Stimulated activated CD4-positive, alpha-beta T cell treated with anti-CD3 and anti-CD28 coated beads, Interleukin-2, amount 100 ng/mL, for 4 hours (primary cell): ENCODE measurements around the gene ANKRD34C.

Source experiments
- DNase-seq: peaks from one replicate; pipeline ENCODE4 v3.0.0-alpha.2; 2020; ENCODE audit warnings: low read depth

ANKRD34C gene

DNA sequence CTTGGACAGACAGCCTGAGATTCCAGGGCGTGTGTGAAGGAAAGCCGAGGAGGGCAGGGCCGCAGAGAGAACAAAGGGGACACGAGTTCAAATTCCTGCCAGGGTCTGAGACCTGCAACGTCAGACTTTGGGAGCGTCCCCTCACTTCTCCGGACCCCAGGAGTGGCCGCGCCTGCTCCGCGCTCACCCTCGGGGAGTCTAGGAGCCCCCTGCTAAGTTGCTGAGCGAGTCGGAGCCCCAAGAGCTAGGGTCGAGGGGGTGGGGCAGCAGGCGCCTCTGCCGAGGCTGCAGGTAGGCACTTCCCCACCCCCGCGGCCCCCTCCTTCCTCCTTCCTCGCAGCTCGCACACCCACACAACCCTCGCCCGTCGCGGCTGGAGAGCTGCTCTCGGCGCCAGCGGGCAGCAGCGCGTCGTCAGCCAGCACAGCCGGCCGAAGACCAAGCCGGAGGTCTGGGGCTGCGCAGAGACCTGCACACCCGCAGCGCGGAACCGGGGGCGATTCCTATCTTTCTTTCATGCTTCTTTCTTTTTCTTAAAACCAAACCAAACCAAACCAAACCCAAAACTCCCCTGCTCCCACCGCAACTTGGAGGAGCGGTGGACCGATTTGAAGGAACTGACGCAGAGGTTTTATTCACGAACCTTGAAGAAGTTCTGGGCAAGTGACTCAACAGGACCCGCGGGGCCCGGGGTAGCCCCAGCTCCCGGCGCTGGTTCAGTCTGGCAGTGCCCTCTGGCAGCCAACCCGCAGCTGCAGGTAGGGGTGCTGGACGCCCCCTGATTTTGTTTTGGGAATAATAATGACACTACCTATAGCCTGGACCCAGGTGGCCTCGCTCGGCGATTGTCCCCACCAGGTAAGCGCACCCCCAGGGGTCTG is at the start of gene ANKRD34C:
Gene ANKRD34C (plus strand): TSS at position 352 of the 881 bp plus-strand sequence. CDS start 10,563 bp downstream, outside the sequence.
- no peak for DNase-seq

DNA sequence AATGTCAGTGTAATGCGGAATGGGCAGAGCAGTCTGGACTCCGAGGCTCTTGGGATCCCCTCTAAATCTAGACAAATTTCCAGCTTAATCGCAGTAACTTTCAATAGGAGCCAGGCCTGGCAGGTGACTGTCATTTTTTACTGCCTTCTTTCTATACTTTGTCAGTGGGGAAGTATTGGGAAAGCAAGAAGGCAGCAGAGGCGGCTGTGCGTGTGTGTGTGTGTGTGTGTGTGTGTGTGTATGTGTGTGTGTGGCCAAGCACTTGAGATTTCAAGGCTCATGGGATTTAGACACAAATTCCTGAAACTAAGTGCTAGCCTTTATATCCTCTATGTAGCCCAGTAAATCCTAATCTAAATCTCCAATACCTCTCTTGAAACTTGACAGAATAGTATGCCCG is 49.3 kb upstream of the ANKRD34C start:
- no peak for DNase-seq

DNA sequence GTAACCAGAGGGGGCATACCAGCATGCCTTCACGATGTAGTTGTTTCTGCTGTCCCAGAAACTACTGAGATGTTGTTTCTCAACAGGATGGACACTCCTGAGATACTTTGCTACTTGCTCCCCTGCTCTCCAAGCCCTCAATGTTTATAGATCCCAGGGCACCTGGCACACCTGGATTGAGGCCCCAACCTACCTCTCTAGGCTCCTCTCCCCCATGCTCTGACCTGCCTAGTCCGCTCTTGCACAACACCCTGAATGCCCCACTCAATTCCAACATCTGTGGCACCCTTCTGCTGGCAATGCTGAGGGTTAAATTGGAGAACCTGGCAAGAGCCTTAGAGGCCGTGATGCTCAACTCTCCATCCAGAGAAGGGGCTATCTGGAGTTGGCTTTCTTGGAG is 42.5 kb upstream of the ANKRD34C start:
- DNase-seq, result no peak

DNA sequence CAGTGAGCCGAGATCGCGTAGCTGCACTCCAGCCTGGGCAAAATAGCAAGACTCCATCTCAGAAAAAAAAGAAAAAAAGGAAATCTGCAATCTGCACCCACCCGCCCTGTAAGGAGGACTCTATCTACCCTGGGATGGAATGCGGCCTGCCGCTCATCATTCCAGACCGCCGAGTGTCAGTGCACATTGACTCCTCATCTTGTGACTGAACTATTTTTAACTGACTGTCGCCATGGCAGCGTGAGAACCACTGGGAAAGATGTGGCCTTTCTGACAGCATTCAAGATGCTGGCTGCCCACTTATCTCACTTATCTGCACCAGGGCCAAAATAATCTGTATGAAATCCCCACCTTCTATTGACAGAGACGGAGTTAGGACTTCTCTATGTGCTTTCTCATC is 38.8 kb upstream of the ANKRD34C start:
- no peak for DNase-seq

DNA sequence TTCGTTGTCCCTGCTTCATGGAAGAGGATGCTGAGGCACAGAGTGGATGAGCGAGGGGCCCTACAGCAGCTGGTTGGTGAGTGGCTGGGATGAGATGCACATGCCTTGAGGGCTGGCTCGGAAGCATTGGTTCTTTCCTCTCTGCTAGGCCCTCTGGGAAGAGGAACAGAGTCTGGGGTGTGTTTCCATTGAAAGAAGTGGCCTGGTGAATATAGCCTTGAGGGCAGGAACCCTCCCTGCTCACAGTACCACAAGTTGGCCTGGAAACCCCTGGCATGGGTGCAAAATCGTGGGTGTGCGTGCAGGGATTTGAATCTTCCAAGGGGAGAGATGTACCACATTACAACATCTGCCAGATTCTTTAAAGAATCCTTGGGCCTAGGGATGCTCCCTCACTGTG is 37.6 kb upstream of the ANKRD34C start:
- DNase-seq, result no peak

DNA sequence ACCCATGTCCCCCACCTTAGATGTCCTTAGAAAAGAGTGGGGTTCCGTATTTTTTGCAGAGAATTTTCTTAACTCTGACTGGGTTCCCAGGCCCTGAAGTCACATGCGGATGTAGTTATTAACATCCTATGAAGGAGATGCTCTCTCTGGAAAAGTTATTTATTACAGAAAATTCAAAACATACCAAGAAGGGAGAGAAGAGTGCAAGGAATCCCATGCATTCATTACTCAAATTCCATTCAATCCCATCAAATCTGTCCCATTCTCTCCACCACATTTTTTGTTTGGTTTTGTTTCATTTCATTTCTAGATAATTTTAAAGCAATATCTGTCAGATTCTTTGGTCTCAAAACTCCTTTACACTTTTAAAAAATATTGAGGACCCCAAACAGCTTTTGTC is 34.3 kb upstream of the ANKRD34C start:
- DNase-seq, result no peak

DNA sequence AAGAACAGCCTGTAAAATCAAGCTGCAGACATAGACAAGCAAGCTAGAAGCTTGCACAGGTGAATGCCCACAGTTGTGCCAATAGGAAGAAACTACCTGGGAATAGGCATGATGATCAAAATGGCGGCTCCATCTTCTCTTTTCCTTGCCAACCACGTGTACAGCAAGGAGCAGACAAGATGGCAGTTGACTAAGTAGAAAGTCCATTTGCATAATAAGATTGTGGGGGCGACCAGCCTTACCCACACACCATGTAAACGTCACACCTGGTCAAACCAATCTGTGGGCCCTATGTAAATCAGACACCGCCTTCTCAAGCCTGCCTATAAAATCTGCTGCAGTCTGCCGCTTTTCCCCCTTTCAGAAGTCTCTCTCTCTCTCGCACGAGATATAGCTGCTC is 25.1 kb upstream of the ANKRD34C start:
- no peak for DNase-seq

DNA sequence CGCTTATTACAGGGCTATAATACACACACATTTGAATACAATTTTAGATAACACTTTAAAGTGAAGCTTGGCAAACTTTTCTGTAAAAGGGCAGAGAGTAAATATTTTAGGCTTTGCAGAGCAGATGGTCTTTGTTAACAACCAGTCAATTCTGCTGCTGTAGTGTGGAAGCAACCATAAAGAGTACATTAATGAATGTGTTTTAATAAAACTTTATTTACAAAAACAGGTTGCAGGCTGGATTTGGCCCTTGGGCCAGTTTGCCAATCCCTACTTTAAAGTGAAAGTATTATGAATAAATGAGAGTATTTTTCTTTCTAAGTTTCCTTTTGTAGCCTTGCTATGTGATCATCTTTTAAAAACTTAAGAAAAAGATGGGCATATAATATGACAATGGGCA is 20.7 kb upstream of the ANKRD34C start:
- no peak for DNase-seq

DNA sequence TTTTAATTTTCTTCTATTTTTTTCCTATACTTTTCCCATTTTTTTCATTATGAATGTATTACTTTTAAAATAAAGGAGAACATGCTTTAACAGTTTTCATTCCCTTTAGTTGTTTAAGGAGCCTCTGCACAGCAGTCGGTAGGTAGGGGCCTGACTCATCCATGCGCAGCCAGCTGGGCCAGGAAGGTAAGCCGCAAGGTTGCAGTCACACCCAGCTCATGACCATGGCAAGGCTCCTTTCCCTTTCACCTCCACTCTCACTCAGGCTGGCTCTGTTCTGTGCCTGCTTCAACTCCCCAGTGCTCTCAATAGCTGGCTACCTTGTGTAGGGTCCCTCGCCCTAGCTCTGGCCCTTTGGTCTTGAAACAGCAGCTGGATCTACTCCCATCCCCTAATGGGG is 17.4 kb upstream of the ANKRD34C start:
- no peak for DNase-seq

DNA sequence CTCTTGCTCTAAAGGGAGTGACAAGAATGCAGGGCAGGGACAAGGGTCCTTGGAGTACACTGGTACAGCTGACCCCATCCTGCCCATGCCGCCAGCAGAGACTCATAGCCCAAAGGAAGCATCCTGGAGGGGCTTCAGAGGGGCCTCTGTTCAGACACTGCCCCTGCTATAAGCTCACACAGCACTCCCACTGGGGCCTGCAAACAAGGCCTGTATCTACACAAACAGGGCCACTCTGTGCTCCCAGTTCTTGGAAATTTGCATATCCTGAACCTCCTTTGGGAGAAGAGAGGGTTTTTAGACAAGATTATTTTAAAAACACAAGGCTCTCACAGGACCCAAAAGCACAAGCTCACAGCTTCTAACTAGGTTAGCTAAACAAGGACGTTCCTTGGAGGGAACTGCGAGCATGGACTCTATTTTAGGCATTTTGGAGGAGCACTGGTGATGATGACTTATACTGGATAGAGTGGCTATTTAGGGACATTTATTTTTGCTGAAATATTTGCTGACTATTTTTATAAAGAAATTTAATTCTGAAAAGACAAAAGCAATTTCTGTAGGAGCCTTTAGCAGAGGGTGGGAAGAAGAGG is 16.4 kb upstream of the ANKRD34C start:
- DNase-seq, result no peak

DNA sequence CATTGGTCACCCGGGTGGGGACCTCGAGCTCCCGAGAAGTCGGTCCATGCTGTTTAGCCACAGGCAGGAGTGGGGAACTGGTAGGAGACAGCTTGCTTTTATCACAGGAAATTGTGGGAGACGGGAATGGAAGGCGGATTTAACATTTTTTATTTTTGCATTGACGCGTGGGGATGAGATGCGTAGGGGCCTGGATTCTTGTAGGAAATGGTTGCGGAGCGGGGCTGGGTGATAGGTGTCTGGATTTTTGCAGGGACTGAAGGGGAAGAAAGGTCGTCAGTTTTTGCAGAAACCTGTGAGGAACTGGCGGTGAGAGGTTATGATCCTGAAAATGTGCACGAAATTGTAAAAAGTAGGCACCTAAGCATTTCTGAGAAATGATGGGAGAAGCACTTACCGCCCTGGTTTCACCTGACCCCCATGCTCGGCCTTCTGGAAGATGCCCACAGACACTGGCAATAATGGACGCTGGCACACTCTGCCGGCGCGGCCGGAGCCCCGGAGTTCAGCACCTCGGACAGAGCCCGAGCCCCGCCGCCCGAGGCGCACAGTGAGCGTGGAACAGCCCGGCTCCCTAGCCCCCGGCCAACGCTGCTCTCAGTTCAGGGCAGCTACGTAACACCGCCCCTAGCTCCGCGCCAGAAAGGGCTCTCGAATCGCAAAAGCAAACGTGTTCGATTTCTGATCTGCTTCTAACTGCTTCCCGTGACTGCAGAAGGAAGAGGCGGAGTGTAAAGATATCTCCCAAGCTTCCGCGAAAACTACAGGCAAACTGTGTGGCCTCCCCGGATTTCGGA is 928 bp downstream of the ANKRD34C start:
- no peak for DNase-seq

DNA sequence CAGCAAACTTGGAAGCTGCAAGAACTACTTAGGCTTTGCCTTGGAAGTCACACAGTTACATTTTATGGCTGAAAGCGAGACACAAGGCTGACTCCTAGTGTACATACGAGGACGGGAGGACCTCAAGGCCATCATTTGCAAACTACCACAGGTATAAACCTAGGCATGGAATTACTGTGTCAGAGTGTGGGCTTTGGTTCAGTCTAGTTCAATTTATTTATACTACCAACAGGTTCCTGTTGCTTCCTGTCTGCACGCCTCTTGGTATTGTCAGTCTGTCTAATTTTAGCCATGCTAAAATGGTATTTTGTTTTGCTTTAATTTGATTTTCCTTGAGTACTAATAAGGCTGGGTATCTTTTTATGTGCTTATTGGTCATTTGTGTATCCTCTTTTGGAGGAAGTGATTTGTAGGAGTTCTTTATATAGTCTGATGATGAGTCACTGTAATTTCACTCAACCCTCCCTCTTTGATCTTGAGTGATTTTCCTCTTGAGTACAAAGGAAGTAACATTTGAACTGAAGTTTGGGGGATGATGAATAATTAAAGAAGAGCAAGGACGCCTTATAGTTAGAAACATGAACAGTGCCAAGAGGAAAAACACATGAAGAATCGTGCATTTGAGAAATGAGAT is 8.2 kb downstream of the ANKRD34C start:
- DNase-seq, result no peak

DNA sequence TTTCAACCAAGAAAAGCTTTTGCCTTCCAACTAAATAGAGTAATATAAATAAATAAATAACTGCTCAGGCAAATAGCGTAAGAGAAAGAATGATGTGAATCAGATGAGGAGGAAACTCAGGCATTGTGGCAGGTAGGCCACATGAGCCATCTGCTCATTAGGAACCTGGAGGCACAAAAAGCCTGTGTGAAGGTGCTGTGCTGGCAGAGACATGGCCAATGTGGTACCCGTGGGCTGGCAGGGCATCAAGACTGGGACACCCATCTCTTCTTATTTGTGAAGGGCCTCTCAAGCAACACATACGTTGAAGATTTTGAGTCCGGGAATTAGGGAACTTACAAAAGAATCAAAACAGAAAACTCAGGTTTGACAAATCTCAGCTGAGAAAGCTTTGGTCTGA is 9.5 kb downstream of the ANKRD34C start:
- no peak for DNase-seq

DNA sequence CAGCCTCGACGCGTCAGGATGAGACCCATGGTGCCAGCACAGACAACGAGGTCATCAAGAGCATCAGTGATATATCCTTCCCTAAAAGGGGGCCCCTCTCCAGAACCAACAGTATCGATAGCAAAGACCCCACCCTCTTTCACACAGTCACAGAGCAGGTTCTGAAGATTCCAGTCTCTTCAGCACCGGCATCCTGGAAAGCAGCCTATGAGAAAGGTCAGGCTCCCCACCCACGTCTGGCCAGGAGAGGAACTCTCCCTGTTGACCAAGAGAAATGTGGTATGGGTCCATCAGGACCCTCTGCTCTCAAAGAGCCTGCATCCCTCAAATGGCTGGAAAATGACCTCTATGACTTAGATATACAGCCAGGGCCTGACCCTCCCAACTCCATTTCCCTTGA is 11.6 kb downstream of the ANKRD34C start:
- no peak for DNase-seq

DNA sequence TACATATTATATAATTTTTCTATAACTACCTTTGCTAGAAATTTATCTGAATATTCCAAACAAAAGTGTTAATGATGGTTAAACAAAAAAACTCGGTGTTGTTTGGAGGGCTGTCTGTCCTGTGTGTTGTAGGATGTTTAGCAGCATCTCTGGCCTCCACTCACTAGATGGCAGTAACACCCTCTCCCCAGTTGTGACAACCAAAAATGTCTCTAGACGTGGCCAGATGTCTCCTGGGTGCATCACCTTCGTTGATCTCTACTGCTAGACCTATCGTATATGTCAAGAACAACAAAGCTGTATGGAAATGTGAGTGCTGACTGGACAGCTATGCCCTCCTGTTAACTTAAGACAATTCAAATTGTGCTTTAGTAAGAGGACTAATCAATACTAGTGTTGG is 14.1 kb downstream of the ANKRD34C start:
- DNase-seq, result no peak

DNA sequence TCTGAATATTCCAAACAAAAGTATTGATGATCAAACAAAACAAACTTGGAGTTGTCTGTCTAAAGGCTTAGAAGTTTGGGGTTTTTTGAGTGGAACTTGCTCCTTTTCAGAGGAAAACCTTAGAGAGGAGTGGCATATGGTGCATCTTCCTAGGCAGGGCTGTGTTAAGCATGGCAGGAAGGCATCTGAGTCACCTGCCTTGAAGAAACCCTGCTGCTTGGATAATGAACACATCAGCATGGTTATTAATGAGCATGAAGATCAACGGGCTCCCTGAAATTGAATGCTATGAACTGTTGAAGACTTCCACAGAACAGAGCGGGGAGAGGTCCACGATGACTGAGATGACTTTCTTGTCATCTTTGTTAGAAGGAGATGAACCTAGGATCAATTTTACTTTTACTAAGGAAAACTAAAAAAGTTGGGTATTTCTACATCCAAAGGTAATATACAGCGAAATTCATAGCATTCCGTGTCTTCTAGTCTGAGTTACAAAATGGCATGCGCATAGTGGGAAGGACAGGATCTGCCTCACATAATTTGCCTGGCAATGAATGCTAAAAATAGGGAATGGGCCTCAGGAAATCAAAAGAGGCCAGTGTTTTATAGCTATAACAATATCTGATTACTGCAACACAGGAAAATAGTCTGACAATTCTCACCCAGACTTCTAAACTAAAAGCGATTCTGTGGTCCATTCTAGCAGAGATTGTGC is 16.8 kb downstream of the ANKRD34C start:
- DNase-seq, result no peak

DNA sequence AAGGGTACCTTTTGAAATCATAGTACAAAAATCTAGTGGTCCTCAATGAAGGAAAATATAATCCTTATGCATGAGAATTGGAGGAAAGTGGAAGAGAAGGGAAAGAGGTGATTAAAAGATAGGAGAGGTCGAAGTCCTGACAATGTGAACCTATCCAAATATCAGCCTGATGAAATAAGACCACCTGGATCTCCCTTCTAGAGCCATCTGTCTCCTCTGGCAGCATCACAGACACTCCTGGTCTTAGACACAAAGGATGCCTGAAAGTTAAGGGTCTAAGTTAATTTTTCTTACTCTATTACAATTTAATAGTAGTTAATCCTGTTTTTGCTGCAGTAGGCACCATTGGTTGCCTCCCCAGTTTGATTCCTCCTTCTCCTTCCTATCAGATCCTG is 17.3 kb downstream of the ANKRD34C start:
- DNase-seq, result no peak

DNA sequence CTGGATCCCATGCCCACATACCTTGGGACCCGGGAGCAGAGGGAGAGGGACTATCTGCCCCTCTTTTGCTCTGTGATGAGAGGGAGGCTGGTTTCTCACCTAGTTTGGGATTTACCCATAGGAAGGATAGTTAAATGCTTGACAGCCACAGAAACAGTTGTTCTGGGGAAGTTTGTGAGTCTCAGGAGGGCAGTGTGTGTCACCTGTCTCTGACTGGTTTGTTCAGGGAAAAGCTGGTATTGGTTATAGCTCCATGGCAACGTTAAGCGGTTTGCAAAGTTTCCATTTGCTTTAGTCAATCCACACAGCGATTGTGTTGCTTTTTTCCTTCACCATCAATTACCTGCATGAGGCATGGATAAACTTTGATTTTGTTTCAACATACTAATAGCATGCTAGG is 24.7 kb downstream of the ANKRD34C start:
- DNase-seq, result no peak

DNA sequence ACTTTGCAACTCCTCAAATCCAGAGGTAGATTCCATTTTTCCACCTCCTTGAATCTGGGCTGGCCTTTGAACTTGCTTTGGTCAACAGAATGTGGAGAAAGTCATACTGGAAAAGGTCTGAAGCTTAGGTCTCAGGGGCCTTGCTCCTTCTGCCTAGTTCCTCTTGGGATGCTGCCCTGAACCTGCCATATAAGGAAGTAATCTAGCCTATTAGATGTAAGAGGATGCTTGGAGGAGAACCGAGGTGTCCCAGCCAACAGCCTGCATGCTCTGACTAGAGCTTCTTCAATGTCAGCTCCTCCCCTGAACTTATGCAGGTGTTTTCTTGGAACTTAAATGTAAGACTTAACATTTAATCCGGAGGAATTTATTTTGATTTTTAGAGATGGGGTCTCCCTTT is 26.4 kb downstream of the ANKRD34C start:
- no peak for DNase-seq

DNA sequence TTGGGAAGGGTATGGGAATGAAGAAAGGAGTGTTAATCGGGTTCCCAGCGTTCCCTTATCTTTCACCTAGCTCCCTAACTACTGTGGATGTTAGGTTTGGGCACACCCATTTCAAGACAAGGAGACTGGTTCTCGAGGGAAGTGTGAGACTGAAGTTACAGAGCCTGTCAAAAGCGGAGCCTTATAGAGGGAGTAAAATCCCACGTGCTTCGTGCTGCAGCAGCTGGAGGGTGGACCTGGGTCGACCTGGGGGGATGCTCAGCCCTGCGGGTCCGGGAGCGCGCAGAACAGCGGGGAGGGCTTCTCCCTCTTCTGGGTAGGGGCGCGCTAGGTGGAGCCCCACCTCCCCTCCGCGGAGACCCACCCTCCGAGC is 28.1 kb downstream of the ANKRD34C start:
- no peak for DNase-seq

DNA sequence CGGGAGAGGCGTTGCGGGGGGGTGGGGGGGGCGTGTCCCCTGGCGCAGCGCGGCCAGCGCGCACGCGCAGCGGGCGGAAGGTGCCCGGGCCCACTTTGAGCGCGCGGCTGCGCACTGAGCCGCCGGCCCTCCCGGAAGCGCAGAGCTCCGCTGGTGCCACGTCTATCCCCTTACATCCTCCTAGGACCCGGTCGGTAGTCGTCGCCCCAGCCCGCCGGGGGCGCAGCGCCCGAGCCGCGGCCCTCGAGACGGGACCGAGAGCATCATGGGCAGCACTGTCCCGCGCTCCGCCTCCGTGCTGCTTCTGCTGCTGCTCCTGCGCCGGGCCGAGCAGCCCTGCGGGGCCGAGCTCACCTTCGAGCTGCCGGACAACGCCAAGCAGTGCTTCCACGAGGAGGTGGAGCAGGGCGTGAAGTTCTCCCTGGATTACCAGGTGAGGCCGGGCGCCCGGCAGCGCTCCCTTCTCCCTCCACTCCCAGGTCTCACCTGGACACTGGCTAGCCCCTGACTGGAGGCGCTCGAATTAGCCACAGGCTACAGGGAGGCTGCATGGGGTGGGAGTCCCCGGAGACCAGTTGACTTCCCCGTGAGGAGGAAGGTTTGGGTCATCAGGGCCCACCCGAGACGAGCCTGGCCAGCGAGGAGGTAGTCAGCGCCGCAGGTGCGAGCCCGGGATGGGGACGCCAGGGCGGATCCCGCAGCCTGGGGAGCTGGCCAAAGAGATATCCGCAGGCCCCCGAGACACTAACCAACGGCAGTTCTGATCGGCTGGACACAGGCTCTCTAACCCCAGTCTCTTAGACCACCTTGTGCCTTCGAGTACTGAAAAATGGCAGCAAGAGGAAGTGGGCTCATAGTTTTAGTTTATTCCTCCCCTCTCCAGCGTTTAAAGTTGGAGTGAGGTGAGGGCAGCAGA is 28.7 kb downstream of the ANKRD34C start, which contains the start of gene TMED3:
Gene TMED3 (plus strand): TSS at position 128 of the 916 bp plus-strand sequence. CDS start 138 bp downstream, at position 266.
- peak; percentile 74 for DNase-seq
